GM12878 (cell line): Measurements from ENCODE around the gene SIAH2. TPM values are rescaled to one million over a fixed set of nuclear protein-coding genes. Genes with fewer than 3 reads are reported as not detected.
A peak's percentile ranks its signal among the peaks of the same experiment; 100 is the strongest.

Source experiments
- ATF7 ChIP-seq: fragments of 450-650 bp; IDR thresholded peaks from 2 replicates; pipeline ENCODE4 v1.6.1; 2016; ENCODE audit warnings: low read depth, mild to moderate bottlenecking
- CREM ChIP-seq: IDR thresholded peaks from 2 replicates; pipeline ENCODE4 v1.6.1; 2014; ENCODE audit warnings: antibody characterized with exemption, low read depth
- EGR1 ChIP-seq, 2 experiments: IDR thresholded peaks; 1 replicate in 1 of 2; 2 replicates in 1 of 2; pipeline ENCODE4 v1.6.1; 2011 to 2012; ENCODE audit warnings: low read depth in 2 of 2, low read length in 2 of 2, borderline replicate concordance in 1 of 2, mild to moderate bottlenecking in 1 of 2, moderate library complexity in 1 of 2
- FOS ChIP-seq: IDR thresholded peaks from 3 replicates; pipeline ENCODE4 v1.6.1; 2011; ENCODE audit warnings: borderline replicate concordance; ENCODE audit not compliant: insufficient read length; ENCODE audit errors: extremely low read depth
- HCFC1 ChIP-seq: fragments of 150-350 bp; IDR thresholded peaks from 2 replicates; pipeline ENCODE4 v1.6.1; 2014; ENCODE audit warnings: low read length
- HDGF ChIP-seq: fragments of 450-650 bp; IDR thresholded peaks from 2 replicates; pipeline ENCODE4 v1.6.1; 2016; ENCODE audit warnings: antibody characterized with exemption
- IKZF2 ChIP-seq, 2 experiments: fragments of 450-650 bp; IDR thresholded peaks; 2 replicates each; pipeline ENCODE4 v1.6.1; 2017; ENCODE audit warnings: mild to moderate bottlenecking in 2 of 2, moderate library complexity in 2 of 2
- KLF5 ChIP-seq: fragments of 450-650 bp; IDR thresholded peaks from 2 replicates; pipeline ENCODE4 v1.6.1; 2014; ENCODE audit warnings: mild to moderate bottlenecking; ENCODE audit not compliant: partially characterized antibody
- MEF2B ChIP-seq: fragments of 450-650 bp; IDR thresholded peaks from 2 replicates; pipeline ENCODE4 v1.6.1; 2018; ENCODE audit warnings: mild to moderate bottlenecking, moderate library complexity; ENCODE audit not compliant: partially characterized antibody, poor library complexity, severe bottlenecking
- NRF1 ChIP-seq: conservative IDR thresholded peaks from 2 replicates; pipeline ENCODE4 v1.6.1; 2011; ENCODE audit warnings: mild to moderate bottlenecking, low read depth, low read length, improper control_type of control experiment
- PKNOX1 ChIP-seq: fragments of 450-650 bp; IDR thresholded peaks from 2 replicates; pipeline ENCODE4 v1.6.1; 2016; ENCODE audit warnings: mild to moderate bottlenecking
- POLR2AphosphoS2 ChIP-seq: IDR thresholded peaks from 2 replicates; pipeline ENCODE4 v1.6.1; 2011; ENCODE audit warnings: low read depth, mild to moderate bottlenecking, low read length, improper control_type of control experiment, moderate library complexity
- RAD21 ChIP-seq: IDR thresholded peaks from 2 replicates; pipeline ENCODE4 v1.6.1; 2011; ENCODE audit warnings: mild to moderate bottlenecking, low read depth, low read length, moderate library complexity; ENCODE audit not compliant: insufficient read depth
- SMC3 ChIP-seq: IDR thresholded peaks from 2 replicates; pipeline ENCODE4 v1.6.1; 2011; ENCODE audit warnings: low read length, improper control_type of control experiment, borderline replicate concordance
- SP1 ChIP-seq: IDR thresholded peaks from one replicate; pipeline ENCODE4 v1.6.1; 2011; ENCODE audit warnings: low read depth, low read length
- SPI1 ChIP-seq: IDR thresholded peaks from 2 replicates; pipeline ENCODE4 v1.6.1; 2011; ENCODE audit warnings: low read depth, mild to moderate bottlenecking, low read length, moderate library complexity, borderline replicate concordance; ENCODE audit not compliant: insufficient read depth
- STAT1 ChIP-seq: fragments of 450-650 bp; conservative IDR thresholded peaks from 2 replicates; pipeline ENCODE4 v1.6.1; 2014; ENCODE audit warnings: antibody characterized with exemption, mild to moderate bottlenecking
- WRNIP1 ChIP-seq: IDR thresholded peaks from 2 replicates; pipeline ENCODE4 v1.6.1; 2011; ENCODE audit warnings: low read depth, low read length, improper control_type of control experiment, borderline replicate concordance
- YY1 ChIP-seq: IDR thresholded peaks from 2 replicates; pipeline ENCODE4 v1.6.1; 2011; ENCODE audit warnings: low read depth, mild to moderate bottlenecking, low read length
- polyA plus RNA-seq, 11 experiments: library from polyadenylated mRNA; depleted of rRNA in 4 of 11; unstranded in 6 of 11; stranded (reverse) in 5 of 11; fragments of >200 nt; fragmentation: Nextera tagmentation in 4 of 11; fragmentation: Illumina TruSeq in 1 of 11; extraction: Ambion mirVana in 4 of 11; extraction: Trizol in 1 of 11; gene quantifications; 1 replicate in 1 of 11; 2 replicates in 10 of 11; pipeline versions ENCODE4 v1.2.1 to v1.2.3, GENCODE V29; 2011 to 2016; ENCODE audit warnings: inconsistent platforms in 2 of 11, missing spikeins in 2 of 11, low read depth in 1 of 11
- total RNA-seq, 4 experiments: library from RNA; depleted of rRNA in 3 of 4; stranded (reverse); fragments of >200 nt in 3 of 4; fragmentation: Illumina TruSeq in 1 of 4; extraction: Trizol in 1 of 4; gene quantifications; 2 replicates each; pipeline versions ENCODE4 v1.2.1 to v1.2.3, GENCODE V29; 2013 to 2021
- TF ChIP-seq, protein P1 (sequence below): fragments of 450-650 bp; IDR thresholded peaks from 2 replicates; pipeline ENCODE4 v1.6.1; 2016; ENCODE audit warnings: mild to moderate bottlenecking, moderate library complexity, borderline replicate concordance
- TF ChIP-seq, protein P2 (sequence below): fragments of 450-650 bp; IDR thresholded peaks from 2 replicates; pipeline ENCODE4 v1.6.1; 2017; ENCODE audit warnings: mild to moderate bottlenecking, moderate library complexity

SIAH2 gene
- total and polyA plus RNA-seq, 10 of the 15 experiments (the other 5 are each of a cell fraction or from before 2014, with no cell fraction given): 3.3 to 51.5 (median 29.7) TPM

DNA sequence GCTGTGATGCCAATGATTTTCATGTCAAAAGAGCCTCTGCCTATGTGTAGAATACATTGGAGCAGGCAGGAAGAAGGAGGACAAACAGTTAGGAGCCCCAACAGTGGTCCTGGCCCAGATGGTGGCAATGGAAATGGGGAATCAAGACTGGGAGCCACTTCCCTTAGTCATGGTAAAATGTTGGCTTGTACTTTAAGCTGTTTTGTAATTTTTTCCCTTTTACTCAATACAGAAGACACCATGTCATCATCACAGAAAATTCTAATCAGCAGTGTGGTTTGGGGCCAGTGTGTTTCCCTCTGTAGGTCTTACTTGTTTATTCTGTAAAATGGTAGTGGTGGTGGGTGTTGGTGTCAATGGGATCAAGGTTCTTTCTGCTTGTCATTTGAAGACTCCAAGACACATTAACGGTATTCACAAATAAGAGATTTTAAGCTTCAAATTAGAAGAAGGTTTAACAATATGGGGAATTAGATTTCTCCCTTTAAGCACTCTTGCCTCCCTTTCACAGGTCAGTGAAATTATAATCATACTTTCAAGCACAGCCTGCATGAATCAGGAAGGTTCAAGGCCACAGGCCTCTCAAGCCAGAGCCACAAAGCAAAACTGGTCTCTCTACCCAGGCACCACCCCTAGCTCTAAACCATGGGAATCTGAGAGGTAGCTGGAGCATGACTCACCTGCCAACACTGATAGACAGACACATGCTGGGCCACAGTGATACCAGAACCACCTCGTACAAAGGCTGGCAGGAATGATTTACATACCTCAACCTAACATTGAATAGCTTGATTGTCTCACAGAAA, 24.9 kb downstream of the SIAH2 start (continued):
- TF ChIP-seq, protein P1, sequence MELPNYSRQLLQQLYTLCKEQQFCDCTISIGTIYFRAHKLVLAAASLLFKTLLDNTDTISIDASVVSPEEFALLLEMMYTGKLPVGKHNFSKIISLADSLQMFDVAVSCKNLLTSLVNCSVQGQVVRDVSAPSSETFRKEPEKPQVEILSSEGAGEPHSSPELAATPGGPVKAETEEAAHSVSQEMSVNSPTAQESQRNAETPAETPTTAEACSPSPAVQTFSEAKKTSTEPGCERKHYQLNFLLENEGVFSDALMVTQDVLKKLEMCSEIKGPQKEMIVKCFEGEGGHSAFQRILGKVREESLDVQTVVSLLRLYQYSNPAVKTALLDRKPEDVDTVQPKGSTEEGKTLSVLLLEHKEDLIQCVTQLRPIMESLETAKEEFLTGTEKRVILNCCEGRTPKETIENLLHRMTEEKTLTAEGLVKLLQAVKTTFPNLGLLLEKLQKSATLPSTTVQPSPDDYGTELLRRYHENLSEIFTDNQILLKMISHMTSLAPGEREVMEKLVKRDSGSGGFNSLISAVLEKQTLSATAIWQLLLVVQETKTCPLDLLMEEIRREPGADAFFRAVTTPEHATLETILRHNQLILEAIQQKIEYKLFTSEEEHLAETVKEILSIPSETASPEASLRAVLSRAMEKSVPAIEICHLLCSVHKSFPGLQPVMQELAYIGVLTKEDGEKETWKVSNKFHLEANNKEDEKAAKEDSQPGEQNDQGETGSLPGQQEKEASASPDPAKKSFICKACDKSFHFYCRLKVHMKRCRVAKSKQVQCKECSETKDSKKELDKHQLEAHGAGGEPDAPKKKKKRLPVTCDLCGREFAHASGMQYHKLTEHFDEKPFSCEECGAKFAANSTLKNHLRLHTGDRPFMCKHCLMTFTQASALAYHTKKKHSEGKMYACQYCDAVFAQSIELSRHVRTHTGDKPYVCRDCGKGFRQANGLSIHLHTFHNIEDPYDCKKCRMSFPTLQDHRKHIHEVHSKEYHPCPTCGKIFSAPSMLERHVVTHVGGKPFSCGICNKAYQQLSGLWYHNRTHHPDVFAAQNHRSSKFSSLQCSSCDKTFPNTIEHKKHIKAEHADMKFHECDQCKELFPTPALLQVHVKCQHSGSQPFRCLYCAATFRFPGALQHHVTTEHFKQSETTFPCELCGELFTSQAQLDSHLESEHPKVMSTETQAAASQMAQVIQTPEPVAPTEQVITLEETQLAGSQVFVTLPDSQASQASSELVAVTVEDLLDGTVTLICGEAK: no peak
- TF ChIP-seq SPI1 (0 out of 2 replicates have a peak, but pooled peaks have one; percentile 27), PKNOX1 (peak; percentile 65), FOS (no peak), MEF2B (no peak), SMC3 (no peak), YY1 (no peak), SP1 (no peak), RAD21 (no peak), HCFC1 (no peak), NRF1 (no peak), POLR2AphosphoS2 (no peak), CREM (peak; percentile 20; the same call in 1 of the 2 replicates), ATF7 (peak; percentile 60; the same call in 1 of the 2 replicates), EGR1 (IDR thresholded peaks at IDR 0.05; ENCODE audit: borderline replicate concordance in 1 of 2, low read depth in 2 of 2, low read length in 2 of 2) (no peak), IKZF2 (IDR thresholded peaks at IDR 0.05) (peak; percentile 7 to 45; a peak in 1 of 4 replicates), HDGF (no peak), KLF5 (no peak), STAT1 (no peak), WRNIP1 (no peak)
- TF ChIP-seq, protein P2, sequence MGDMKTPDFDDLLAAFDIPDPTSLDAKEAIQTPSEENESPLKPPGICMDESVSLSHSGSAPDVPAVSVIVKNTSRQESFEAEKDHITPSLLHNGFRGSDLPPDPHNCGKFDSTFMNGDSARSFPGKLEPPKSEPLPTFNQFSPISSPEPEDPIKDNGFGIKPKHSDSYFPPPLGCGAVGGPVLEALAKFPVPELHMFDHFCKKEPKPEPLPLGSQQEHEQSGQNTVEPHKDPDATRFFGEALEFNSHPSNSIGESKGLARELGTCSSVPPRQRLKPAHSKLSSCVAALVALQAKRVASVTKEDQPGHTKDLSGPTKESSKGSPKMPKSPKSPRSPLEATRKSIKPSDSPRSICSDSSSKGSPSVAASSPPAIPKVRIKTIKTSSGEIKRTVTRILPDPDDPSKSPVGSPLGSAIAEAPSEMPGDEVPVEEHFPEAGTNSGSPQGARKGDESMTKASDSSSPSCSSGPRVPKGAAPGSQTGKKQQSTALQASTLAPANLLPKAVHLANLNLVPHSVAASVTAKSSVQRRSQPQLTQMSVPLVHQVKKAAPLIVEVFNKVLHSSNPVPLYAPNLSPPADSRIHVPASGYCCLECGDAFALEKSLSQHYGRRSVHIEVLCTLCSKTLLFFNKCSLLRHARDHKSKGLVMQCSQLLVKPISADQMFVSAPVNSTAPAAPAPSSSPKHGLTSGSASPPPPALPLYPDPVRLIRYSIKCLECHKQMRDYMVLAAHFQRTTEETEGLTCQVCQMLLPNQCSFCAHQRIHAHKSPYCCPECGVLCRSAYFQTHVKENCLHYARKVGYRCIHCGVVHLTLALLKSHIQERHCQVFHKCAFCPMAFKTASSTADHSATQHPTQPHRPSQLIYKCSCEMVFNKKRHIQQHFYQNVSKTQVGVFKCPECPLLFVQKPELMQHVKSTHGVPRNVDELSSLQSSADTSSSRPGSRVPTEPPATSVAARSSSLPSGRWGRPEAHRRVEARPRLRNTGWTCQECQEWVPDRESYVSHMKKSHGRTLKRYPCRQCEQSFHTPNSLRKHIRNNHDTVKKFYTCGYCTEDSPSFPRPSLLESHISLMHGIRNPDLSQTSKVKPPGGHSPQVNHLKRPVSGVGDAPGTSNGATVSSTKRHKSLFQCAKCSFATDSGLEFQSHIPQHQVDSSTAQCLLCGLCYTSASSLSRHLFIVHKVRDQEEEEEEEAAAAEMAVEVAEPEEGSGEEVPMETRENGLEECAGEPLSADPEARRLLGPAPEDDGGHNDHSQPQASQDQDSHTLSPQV: no peak
